Activated gamma-delta T cell treated with Interleukin-2 at 50 U/mL for 16 hours (primary cell): ENCODE results near the gene SORCS3.

Source experiments
- DNase-seq: peaks from one replicate; pipeline ENCODE4 v3.0.0-alpha.2; 2020

SORCS3 gene

DNA sequence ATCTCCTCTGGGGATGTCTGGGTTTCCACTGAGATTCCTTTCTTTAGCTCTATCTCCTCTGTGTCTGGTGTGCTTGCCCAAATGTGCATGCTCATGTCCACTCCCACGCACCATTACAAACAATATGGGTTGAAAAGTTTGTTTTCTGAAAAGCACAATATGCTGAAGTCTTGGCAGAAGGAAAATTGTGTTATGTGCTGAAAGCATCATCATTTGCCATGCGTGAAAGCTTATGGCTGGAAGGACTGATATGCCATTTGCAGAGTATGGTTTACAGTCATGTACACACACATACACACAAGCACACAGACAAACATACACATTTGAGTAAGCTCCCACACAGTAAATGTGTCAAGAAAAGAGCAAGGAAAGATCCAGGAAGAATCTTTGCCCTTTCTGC lies 231.6 kb downstream of the SORCS3 start:
- DNase-seq: no peak

DNA sequence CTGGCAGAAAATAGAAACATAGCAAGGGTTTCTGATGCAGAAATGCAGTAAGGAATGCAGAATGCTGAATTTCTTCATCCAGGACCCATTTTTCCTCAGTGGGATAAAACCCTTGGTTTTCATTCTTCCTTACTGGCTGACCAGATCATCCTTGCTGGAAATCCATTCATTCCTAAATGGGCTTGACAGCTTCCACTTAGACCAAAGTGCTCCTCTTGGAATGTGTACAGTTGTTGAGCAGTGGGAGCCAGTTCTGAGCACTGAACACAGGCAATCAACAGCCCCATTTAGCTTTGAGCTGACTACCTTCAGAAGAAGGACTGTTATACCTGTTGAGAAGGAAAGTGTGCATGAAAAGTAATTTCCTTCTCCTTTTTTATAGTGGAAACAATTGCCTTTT lies 232.1 kb downstream of the SORCS3 start:
- no peak for DNase-seq

DNA sequence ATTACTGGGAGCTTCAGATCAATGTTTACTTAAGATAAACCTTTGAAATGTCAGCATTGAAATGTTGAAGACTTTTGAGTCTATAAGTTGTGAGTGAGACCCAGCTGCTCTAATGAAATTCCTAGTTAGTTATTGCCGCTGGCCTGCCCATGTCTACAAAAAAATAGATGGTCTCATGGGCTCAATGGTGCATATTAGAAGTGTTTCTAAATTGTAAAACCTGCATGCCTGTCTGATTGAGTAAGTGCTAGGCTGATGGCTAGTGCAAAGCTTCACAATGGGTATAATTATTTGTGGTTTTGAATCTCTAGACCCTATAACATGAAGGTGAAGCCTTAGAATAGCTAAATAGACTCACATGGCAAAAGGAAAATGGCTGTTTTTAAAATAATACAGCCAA lies 234.5 kb downstream of the SORCS3 start:
- DNase-seq: no peak

DNA sequence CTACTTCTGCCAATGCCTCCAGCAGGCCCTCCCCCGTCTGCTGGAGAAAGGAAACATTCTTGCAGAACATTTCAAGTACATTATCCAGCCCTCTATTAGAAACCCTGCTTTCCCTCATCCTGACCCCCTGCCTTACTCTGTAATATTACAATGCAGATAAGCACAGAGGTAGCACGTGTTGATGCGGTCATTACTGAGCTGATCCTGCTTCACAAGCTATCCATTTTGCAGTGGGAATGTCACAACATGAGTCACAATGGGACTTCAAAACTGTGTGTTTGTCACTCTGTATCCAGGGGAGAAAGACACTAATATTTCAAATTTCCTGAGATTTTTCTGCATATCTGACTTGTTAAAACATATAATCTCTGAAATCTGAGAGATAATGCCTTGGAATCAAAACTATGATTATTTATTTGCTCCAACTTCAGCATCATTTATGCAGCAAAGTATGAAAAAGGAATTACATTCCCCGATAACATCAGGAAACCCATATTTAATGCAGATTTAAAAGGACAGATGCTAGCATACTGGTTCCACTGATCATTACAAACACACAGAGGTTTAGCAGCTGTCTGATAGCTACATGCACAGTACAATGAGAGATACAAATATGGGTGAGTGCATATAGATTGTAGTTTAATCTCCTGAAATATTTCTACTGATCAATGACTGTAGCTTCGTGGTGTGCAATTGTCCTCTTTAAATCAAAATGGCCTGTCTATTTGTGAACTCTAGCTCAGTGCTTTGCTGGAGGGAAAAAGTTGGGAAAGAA lies 239.7 kb downstream of the SORCS3 start:
- no peak for DNase-seq

DNA sequence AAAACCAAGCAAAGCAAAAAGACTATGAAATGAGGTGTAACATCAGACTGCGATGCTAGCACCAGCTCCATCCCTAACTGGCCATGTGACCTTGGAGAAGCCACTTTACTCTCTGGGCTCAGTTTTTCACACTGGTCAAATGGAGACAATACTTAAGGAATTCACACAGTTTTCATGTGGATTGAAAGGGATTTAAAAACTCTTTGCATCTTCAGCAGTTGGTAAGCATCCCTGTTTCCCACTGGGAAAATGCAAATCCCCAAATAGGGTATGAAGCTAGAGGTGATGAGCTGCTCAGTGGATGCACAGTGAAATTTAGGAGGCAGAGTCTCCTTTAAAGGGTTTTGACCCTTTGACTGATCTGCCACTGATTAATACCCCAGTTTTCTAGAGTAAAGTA lies 240.7 kb downstream of the SORCS3 start:
- DNase-seq: no peak

DNA sequence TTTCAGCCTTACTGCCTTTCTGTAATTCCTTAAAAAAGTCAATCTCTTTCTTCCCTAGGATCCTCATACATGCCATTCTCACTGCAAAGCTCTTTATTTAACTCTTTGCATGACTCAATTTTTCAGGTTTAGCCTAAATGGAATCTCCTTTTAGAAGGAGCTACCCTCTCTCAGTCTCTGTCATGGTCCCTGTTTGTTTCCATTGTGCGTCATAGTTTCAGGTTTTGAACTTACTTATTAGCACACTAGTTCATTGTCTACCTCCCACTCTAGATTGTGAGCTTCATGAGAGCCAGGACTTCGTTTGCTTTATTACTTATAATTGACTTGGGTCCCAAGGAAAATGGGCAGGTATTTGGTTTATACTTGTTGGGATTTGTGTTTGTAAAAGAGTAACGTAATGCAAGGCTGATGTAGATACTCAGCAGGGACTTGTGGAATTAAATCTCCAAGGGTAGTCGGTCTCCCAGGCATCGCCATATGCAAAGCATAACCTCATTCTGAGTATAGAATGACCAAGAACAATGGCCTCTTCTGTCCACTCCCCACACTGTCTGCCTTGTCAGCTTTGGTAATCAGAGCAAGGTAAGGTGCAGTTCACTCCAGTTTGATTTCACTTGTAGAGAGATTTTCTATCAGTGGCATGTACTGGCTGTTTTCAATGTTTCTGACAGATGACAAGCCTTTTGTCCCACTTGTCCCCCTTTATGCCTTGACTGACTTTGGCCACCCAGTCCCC lies 252.0 kb downstream of the SORCS3 start:
- no peak for DNase-seq

DNA sequence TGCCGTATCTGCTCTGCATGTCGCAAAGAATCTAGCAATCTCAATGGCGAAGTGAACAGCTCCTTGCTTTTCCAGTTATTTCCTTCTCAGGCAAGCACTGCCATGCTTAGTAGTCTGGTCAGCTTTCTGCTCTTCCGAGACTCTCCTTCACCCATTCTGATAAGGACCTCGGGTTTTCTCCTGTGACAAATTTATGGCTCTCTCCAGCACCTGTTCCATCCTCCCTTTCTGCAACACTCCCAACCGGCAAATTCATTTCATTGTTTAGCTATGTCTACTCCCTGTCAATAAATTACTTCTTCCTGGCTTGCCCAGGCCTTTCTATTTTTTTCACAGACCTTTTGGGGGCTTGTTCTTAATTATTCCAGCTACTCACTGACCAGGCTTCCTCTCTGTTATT lies 252.6 kb downstream of the SORCS3 start:
- DNase-seq: no peak

DNA sequence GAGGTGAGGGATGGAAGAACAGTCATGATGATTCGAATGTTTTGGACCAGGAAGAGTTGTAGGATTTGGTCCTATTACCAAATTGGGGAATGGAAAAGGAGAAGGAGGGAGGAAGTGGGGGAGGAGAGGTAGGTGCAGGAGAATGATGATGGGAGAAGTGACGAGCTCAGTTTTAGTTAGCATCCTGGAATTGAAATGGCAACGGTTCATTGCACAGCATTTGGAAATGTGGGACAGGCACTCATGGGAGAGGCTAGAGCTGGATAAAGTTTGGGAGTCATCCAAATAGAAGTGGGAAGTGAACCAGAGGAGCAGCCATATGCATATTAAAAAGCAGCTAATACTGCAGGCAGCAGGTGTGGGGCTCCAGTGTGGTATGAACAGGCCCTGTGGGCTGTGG lies 253.6 kb downstream of the SORCS3 start:
- no peak for DNase-seq

DNA sequence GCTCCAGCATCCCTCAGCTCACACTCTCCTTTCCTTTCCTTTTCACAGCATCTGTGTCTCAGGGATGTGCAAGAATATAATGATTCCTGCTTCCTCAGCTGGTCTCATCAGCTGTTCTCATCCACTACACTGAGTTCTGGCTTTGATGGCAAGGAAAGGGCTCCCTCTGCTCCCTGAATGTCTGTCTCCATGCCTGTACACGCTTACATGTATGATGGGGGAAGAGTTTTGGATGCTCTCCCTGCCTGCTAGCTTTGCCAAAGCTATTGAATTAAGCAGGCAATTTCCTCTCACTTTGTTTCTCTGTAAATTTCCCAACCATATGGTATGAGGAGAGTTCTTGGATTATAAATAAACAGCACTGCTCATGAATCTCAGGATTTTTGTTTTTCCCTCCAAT lies 254.5 kb downstream of the SORCS3 start:
- no peak for DNase-seq

DNA sequence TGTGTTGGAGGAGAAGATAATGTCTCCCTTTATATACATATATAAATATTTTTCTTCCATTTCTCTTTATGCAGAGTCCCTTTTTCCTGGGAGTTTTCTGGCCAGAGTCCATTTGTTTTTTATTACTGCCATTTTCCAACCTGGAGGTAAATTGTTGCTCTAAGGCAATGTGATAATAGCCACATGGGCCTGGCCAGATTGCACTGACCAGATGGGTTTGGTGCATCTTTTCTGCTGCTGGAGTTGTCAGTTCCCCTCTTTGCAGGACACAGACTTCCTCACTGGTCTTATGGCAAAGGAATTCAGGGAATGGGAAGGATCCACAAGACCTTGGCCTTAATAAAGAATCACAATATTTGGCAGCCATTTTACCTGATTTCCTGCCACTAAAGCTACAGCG lies 254.9 kb downstream of the SORCS3 start:
- no peak for DNase-seq

DNA sequence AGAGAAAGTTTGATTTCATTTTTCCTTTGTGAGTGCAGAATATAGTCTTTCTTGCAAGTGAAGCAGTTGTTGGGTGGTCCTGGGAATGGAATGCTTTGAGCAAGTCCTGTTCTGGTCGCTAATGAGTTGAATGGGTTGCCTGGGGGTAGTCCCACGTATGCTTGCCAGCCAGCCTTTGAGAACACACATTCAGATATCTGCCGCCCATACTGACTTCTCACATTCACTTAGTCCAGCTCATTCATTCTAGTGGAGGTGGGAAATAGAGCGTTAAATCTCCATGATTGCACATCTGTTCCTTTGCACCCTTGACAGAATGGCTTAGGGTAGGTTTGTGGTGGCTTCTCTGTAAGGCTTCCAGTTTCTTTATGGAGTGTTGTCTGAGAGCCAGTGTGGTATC lies 256.6 kb downstream of the SORCS3 start:
- no peak for DNase-seq

DNA sequence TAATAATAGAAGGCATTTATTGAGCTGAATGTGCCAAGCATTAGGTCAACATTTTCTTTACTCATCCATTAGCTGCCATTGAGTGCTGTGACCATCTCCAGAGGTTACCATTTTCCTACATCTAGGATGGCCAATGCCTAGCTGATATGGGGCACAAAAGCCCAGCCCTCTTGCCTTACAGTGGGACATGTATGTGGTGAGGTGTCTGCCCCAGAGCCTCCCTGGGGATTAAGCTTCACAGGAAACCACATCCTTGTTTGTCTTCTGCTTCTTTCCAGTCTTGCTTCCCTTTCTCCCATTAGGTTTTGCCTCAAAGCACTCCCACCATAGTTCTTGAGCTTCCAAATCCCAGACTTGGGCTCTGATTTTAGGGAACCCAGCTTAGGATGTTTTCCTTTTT lies 258.7 kb downstream of the SORCS3 start:
- no peak for DNase-seq

DNA sequence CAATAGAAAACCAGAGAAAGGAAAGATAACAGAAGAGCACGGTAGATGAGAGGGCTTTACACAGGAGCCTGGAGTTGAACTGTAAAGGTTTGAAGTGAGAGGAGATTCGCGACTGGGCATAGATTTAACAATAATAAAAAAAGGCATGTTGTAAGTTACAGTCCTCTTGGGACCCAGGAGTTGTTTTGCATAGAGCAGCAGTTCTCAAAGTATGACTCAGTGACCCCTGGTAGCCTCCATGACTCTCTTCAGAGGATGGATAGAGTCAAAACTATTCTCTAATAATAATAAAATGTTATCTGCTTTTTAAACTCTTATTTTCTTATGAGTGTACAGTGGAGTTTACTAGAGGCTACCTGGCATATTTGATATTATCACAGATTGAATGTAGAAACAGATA lies 262.3 kb downstream of the SORCS3 start:
- DNase-seq: no peak

DNA sequence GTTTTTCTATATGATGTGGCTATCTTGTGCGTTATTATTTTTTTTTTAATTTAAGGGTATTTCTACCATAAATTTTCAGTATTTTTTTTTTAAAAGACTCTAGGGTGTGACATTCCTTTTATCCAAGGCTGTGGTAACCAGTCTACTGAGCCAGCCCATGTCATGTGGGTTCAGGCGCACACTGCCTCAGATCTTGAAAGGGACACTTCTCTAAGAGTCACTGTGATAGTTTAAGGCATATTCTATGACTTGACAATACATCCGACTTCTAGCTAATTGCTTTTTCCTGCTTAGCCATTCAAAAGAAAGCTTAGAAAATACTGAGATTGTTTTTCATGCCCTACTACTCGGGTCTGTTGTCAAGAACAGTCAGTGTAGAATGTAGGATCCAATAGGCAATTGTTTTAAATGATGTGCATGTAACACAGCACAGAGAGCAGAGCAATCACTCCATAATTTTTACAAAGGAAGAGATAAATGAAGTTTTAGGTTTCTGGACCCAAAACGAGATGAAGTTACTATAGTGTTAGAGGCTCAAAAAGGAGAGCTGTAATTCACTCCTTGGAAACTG lies 263.7 kb downstream of the SORCS3 start:
- no peak for DNase-seq

DNA sequence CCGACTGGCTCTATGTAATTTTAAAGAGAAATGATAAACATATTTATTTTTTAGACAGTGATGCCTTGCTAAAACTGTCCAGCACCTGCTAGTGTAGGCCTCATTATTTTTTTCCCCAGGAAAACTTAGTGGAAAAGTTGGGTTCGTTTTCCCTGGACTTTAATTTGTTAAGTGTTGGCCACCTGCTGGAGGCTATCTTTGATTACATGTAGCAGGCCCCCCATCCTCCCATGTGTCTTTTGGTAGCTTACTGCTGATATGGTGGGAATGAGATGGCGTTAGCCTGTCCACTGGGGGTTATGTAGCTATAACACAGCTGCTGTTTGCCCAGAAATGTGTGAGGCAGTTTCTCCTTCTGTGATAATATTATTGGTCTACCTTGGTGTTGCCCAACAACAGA lies 265.0 kb downstream of the SORCS3 start:
- no peak for DNase-seq

DNA sequence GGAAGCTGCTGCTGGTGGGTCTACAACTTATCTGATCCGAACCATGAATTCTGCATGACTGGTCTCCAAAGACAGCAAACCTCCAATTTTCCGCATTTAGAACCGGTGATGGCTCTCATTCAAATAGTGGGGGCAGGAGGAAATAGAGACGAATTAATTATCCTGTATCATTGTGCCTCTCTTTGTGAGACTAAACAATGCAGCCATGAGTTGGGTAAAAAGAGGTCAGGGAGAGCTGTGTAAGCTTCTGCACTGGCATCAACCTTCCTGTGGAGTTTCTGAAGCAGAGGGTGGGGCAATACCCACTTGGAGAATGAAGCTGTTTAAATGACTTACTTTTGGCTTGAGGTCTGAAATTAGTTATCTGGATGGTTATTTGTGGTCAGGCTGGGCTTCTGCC lies 266.4 kb downstream of the SORCS3 start:
- no peak for DNase-seq

DNA sequence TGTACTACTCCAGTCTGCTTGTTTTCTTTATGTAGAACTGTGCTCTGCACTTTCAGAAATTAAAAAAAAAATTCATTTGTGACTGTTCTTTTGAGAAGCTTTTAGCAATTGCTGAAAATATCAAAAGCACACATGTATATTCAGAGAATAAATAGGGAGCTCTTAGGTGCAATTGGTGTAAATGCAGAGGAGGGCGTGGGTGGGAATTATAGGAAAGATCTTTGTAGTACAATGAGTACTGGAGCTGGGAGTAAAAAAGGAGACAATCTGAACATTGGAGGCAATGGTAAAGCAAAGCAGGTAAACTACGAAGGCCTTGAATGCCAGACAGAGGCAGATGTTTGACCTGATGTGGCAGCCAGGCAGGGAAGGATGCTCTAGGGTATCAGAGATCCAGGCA lies 267.5 kb downstream of the SORCS3 start:
- DNase-seq: no peak

DNA sequence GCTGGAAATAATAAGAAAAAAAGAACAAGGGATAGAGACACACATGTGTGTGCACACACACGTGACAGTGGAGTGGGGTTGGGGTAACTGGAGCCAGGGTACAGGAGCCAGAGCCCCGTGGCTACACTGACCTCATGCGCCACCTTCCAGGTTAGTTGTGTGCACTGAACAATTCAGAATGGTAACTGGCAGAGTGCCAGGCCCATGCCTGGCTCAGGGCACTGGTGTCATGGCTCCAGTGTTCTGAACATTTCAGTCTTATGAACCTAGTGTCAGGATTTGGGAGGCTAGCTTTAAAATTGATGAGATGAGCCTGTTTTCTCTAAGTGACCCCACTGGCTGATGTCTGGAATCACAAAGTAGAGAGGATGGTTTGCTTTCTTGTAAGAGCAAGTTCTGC lies 269.6 kb downstream of the SORCS3 start:
- DNase-seq: no peak

DNA sequence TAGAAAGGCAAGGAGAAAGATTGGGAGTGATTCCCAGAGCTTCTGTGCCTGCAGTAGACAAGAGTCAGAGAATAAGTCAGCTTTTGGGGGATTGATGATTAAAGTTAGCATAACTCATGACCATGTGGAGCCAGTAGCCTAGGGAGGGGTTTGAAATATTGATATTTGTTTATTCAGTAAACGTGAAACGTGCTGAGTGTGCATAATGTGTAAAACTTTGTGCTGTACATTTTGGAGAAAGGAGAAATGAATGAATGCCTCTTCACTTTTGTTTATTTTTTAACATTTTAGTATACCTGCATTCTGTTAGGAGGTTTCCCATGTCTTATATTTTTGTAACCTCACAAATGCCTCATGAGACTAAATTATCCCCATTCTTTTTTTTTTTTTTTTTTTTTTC lies 272.3 kb downstream of the SORCS3 start:
- no peak for DNase-seq

DNA sequence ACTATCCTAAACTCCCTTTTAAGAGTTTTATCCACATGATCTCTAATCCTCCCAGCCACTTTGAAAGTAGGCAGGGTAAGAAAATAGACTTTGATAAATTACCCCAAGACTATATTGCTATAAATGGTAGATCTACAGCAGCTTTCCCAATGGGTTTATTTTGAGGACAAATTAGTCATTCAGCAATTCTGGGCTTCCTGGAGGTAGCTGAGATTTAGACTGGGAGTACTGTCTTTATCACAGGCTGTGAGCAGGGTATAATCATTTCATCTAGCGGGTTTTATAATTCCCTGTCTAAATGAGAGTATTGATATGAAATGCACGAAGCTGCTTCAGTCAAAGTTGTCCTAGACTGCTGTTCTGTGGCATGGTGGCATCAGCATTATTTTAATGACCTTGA lies 279.4 kb downstream of the SORCS3 start:
- no peak for DNase-seq

DNA sequence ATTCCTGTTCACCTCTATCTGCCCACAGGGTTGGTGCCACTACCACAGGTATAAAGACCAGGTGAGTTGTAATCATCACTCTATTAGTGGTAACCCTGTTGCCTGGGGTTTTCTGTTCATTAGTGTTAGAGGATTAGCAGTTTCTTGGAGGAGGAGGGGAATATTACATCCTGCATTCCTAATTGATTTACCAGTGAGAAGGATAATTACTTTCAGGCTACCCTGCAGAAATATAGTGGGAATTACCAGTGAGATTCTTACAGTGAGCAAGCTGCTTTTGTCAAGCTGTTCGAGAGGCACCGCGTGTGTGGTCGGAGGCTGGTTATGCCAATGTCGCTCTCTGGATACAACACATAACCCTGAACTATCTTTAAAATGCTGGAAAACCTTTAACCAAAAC lies 280.7 kb downstream of the SORCS3 start:
- DNase-seq: no peak

DNA sequence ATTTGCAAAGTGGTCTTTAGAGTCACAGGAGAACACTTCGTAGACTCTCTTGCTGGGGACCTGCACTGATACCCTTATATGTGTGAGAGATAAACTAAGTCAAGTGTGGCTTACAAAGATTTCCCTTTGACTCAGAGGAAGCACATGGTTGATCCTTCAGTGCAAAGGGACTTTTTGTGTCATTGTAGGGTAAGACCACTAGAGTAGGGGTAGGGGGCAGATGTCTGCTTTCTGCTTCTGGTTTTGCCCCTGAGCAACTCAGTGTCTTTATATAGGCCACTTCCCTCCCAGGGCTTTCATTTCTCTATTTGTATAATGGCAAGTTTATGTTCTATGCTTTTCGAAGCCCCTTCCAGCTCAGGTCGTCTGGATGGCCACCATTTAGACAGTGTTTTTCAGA lies 281.7 kb downstream of the SORCS3 start:
- no peak for DNase-seq

DNA sequence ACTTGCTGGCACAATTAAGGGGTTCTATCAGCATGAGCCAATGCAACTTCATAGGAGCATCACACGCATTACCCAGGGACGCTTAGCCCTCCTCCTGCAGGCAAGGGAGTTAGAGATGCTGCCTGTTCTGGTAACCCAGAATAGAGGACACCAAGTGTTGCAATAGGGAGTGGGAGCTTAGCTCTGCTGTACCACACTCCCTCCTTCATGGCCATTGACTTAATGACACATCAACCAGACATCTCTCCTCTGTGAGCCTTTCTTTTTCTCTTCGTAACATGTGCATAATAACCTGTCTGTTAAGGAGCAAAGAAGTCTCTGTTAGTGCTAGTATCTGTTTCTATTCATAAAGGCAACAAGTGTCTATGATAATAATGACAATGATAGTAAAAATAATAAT lies 282.4 kb downstream of the SORCS3 start:
- no peak for DNase-seq

DNA sequence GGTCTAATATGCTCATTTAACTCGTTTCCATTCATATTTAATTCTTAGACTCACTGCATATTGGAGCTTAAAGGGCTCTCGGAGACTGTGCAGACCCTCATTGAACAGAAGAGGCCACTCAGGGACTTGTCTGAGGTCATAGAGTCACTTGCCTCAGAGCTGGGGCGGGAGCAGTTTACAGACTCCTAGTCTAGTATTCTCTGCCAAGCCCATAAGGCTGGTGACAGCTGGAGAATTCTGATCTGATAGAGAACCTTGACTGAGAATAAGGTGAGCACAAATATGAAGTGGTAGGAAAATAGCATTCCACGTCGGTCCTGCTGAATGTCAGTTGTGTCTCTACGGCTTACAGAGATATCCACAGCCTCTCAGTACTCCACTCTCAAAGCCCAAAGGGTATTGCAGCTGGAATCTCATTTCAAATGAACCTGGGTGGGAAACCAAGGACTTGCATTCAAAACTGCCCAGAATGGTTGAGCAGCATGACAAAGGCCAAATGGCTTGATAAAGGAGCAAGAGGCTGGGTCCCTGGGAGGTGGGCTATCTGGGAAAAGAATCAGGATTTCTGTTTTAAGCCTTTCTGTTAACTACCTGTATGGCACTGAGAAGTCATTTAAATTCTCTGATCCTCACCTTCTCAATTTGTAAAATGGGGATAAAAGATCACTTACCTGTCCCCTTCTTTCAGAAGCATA lies 283.2 kb downstream of the SORCS3 start:
- DNase-seq: no peak
